HUES64 (cell line): ENCODE results near the gene PCDHA1.
"Not testable (repeated sequence)": the region's sequence is repeated elsewhere in the genome, so short reads cannot be mapped to it uniquely, and the experiment has no call there.

Source experiments
- H3K27ac ChIP-seq: 2 replicates; pipeline ENCODE4 v1.7.0; 2013; ENCODE audit warnings: low read depth, low read length, inconsistent platforms
- H3K27me3 ChIP-seq: 2 replicates; pipeline ENCODE4 v1.6.1; 2013; ENCODE audit warnings: mild to moderate bottlenecking, low read length; ENCODE audit not compliant: insufficient read depth
- H3K36me3 ChIP-seq: 2 replicates; pipeline ENCODE4 v1.6.1; 2013; ENCODE audit warnings: mild to moderate bottlenecking, low read length; ENCODE audit not compliant: insufficient read depth
- H3K4me1 ChIP-seq: 2 replicates; pipeline ENCODE4 v1.6.1; 2013; ENCODE audit warnings: mild to moderate bottlenecking, low read length, moderate library complexity; ENCODE audit not compliant: insufficient read depth
- H3K4me3 ChIP-seq: 2 replicates; pipeline ENCODE4 v1.5.1; 2013; ENCODE audit warnings: mild to moderate bottlenecking, low read length, moderate library complexity
- H3K9ac ChIP-seq: 2 replicates; pipeline ENCODE4 v1.6.1; 2013; ENCODE audit warnings: mild to moderate bottlenecking, low read depth, low read length
- H3K9me3 ChIP-seq: 2 replicates; pipeline ENCODE4 v1.6.1; 2013; ENCODE audit warnings: low read depth, low read length; ENCODE audit not compliant: insufficient read depth
- WGBS: fragments of 150-250, 120-280 bp; methylation state at CpG from one replicate; pipeline ENCODE4 v1.1.7; 2013; ENCODE audit warnings: missing lambda C conversion rate; 5-methylcytosine and 5-hydroxymethylcytosine counted together

Gene PCDHA1

GRCh38 chr5:140794595-140795258 is 8.8 kb downstream of the PCDHA1 start, which contains the start of gene PCDHA2:
Gene PCDHA2 (plus strand): TSS chr5:140794852.
- Histone ChIP-seq H3K27ac (no peak within 1 kb of the TSS), H3K36me3 (no peaks in the 10 kb centered on the region), H3K9me3 (peaks cover 20% of the 10 kb centered on the region; the same call in 1 of the 2 replicates), H3K4me3 (peak within 1 kb of the TSS; percentile 63), H3K9ac (0 out of 2 replicates have a peak within 1 kb of the TSS, but pooled peaks have one; percentile 40), H3K4me1 (no peaks in the 10 kb centered on the region), H3K27me3 (no peaks in the 10 kb centered on the region)
- 93% methylated on average over 27 of the region's 27 CpGs for WGBS

GRCh38 chr5:140795259-140795641 is 9.3 kb downstream of the PCDHA1 start:
- H3K9ac ChIP-seq: no peak overlapping the region
- peaks cover 20% of the 10 kb centered on the region; the same call in 1 of the 2 replicates for H3K9me3 ChIP-seq
- no peak overlapping the region for H3K27ac ChIP-seq
- peak overlapping the region; percentile 63 for H3K4me3 ChIP-seq
- H3K36me3 ChIP-seq: no peaks in the 10 kb centered on the region
- H3K27me3 ChIP-seq: no peaks in the 10 kb centered on the region
- 86% methylated on average over 15 of the region's 15 CpGs for WGBS
- H3K4me1 ChIP-seq: no peaks in the 10 kb centered on the region

- H3K4me3 ChIP-seq, H3K4me1 ChIP-seq, H3K27ac ChIP-seq, H3K27me3 ChIP-seq, H3K36me3 ChIP-seq, H3K9ac ChIP-seq: not testable (repeated sequence)
- H3K9me3 ChIP-seq: peaks cover 16% of the 10 kb centered on the region; the same call in 1 of the 2 replicates
- WGBS: 96% methylated on average over 72 of the region's 72 CpGs
Measured at GRCh38 chr5:140796072-140796717, 10.3 kb downstream of the PCDHA1 start.

GRCh38 chr5:140796718-140797095 is 10.8 kb downstream of the PCDHA1 start:
- no peak overlapping the region for H3K4me3 ChIP-seq
- 96% methylated on average over 39 of the region's 39 CpGs for WGBS
- no peaks in the 10 kb centered on the region for H3K4me1 ChIP-seq
- no peak overlapping the region for H3K27ac ChIP-seq
- peaks cover 13% of the 10 kb centered on the region; the same call in 1 of the 2 replicates for H3K9me3 ChIP-seq
- H3K27me3 ChIP-seq: no peaks in the 10 kb centered on the region
- no peaks in the 10 kb centered on the region for H3K36me3 ChIP-seq
- H3K9ac ChIP-seq: no peak overlapping the region

GRCh38 chr5:140800816-140801493 is 15.0 kb downstream of the PCDHA1 start, which contains the start of gene PCDHA3:
Gene PCDHA3 (plus strand): TSS chr5:140801057.
- Histone ChIP-seq H3K9me3 (no peaks in the 10 kb centered on the region), H3K9ac (no peak within 1 kb of the TSS), H3K27ac (no peak within 1 kb of the TSS), H3K4me3 (no peak within 1 kb of the TSS), H3K36me3 (no peaks in the 10 kb centered on the region; the same call in 1 of the 2 replicates), H3K4me1 (no peaks in the 10 kb centered on the region), H3K27me3 (no peaks in the 10 kb centered on the region)
- 92% methylated on average over 29 of the region's 29 CpGs for WGBS

- 93% methylated on average over 16 of the region's 16 CpGs for WGBS
- no peaks in the 10 kb centered on the region for H3K4me1 ChIP-seq
- H3K9me3 ChIP-seq: no peaks in the 10 kb centered on the region
- H3K27ac ChIP-seq: no peak overlapping the region
- H3K4me3 ChIP-seq: no peak overlapping the region
- no peaks in the 10 kb centered on the region; the same call in 1 of the 2 replicates for H3K36me3 ChIP-seq
- no peaks in the 10 kb centered on the region for H3K27me3 ChIP-seq
- H3K9ac ChIP-seq: no peak overlapping the region
Measured at GRCh38 chr5:140801494-140801841, 15.5 kb downstream of the PCDHA1 start.

GRCh38 chr5:140802381-140802780 is 16.4 kb downstream of the PCDHA1 start:
- not testable (repeated sequence) for H3K27me3 ChIP-seq, H3K4me3 ChIP-seq, H3K27ac ChIP-seq, H3K9ac ChIP-seq, H3K4me1 ChIP-seq, H3K36me3 ChIP-seq, H3K9me3 ChIP-seq
- WGBS: 97% methylated on average over 45 of the region's 45 CpGs

GRCh38 chr5:140802781-140803271 is 16.9 kb downstream of the PCDHA1 start:
- Histone ChIP-seq H3K4me3 (no peak overlapping the region), H3K9ac (no peak overlapping the region), H3K9me3 (no peaks in the 10 kb centered on the region), H3K27me3 (no peaks in the 10 kb centered on the region), H3K27ac (no peak overlapping the region), H3K36me3 (no peaks in the 10 kb centered on the region; the same call in 1 of the 2 replicates), H3K4me1 (no peaks in the 10 kb centered on the region)
- 96% methylated on average over 53 of the region's 53 CpGs for WGBS

- H3K27ac ChIP-seq: no peak within 1 kb of the TSS
- 51% methylated on average over 45 of the region's 47 CpGs for WGBS
- H3K27me3 ChIP-seq: no peaks in the 10 kb centered on the region
- H3K4me1 ChIP-seq: no peaks in the 10 kb centered on the region
- H3K9ac ChIP-seq: peak within 1 kb of the TSS; percentile 80
- H3K4me3 ChIP-seq: peak within 1 kb of the TSS; percentile 69
- no peaks in the 10 kb centered on the region for H3K9me3 ChIP-seq
- no peaks in the 10 kb centered on the region for H3K36me3 ChIP-seq
Measured at GRCh38 chr5:140806834-140807775, 21.2 kb downstream of the PCDHA1 start, which contains the start of gene PCDHA4. Gene PCDHA4 (plus strand): TSS chr5:140807068.

GRCh38 chr5:140808241-140808888 is 22.4 kb downstream of the PCDHA1 start:
- H3K4me1 ChIP-seq: not testable (repeated sequence)

More at GRCh38 chr5:140808241-140808888, 22.4 kb downstream of the PCDHA1 start:
- WGBS: 96% methylated on average over 62 of the region's 62 CpGs
- not testable (repeated sequence) for H3K9ac ChIP-seq, H3K36me3 ChIP-seq, H3K27ac ChIP-seq, H3K9me3 ChIP-seq, H3K4me3 ChIP-seq, H3K27me3 ChIP-seq
